GM12873 (cell line): Measurements from ENCODE around the gene HMCN1.

ENCODE experiments used
- CTCF ChIP-seq: IDR thresholded peaks from 2 replicates; pipeline ENCODE4 v1.5.1; 2012; ENCODE audit warnings: low read depth, mild to moderate bottlenecking, moderate library complexity, low read length, control low read depth; ENCODE audit not compliant: insufficient read depth; ENCODE audit errors: missing control alignments

The HMCN1 gene

GRCh38 chr1:185774394-185774793, 40.2 kb downstream of the HMCN1 start:
- TF ChIP-seq CTCF: no peak

- no peak for TF ChIP-seq CTCF
Observed at GRCh38 chr1:185775501-185775900, 41.3 kb downstream of the HMCN1 start.

GRCh38 chr1:185776522-185776921, 42.3 kb downstream of the HMCN1 start:
- no peak for TF ChIP-seq CTCF

GRCh38 chr1:185785586-185785985, 51.4 kb downstream of the HMCN1 start:
- TF ChIP-seq CTCF: no peak

GRCh38 chr1:185786524-185786923, 52.3 kb downstream of the HMCN1 start:
- no peak for TF ChIP-seq CTCF

- no peak for TF ChIP-seq CTCF
Observed at GRCh38 chr1:185787238-185787637, 53.0 kb downstream of the HMCN1 start.

- no peak for TF ChIP-seq CTCF
Observed at GRCh38 chr1:185788386-185788785, 54.2 kb downstream of the HMCN1 start.

- no peak for TF ChIP-seq CTCF
Observed at GRCh38 chr1:185789501-185790193, 55.5 kb downstream of the HMCN1 start.
